GM23248 (cell line): ENCODE measurements around the gene ZNF280C.

Experiments used
- EZH2 ChIP-seq: fragments of 200-600 bp; sonication (generic); IDR thresholded peaks from 2 replicates; pipeline ENCODE4 v1.6.1; 2018; ENCODE audit warnings: antibody characterized with exemption, mild to moderate bottlenecking; ENCODE audit not compliant: insufficient read depth, poor library complexity, severe bottlenecking
- EZH2phosphoT487 ChIP-seq: fragments of 200-600 bp; sonication (generic); IDR thresholded peaks from 2 replicates; pipeline ENCODE4 v1.6.1; 2018; ENCODE audit warnings: antibody characterized with exemption, moderate library complexity, mild to moderate bottlenecking, low read depth; ENCODE audit not compliant: insufficient read depth

DNA sequence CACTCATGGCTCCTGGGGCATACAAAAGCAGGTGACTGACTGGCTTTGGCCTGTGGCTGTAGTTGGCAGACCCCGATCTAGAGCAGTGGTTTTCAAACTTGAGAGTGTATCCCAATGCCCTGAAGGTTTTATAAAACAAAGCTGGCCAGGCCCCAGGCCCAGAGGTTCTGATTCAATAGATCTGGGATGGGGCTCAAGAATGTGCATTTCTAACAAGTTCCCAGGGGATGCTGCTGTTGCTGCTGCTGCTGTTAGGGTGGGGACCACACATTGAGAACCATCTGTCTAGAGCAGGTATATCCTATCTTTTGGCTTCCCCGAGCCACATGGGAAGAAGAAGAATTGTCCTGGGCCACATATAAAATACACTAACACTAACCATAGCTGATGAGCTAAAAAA, 110.4 kb downstream of the ZNF280C start:
- TF ChIP-seq EZH2 (no peak), EZH2phosphoT487 (no peak)
